GM23338 (cell line): ENCODE measurements around the gene MEF2D. TPM values are rescaled to one million over a fixed set of nuclear protein-coding genes. Genes with fewer than 3 reads are reported as not detected.

Experiments used
- ATAC-seq: fragments of 200-7000 bp; cut with Tn5 transposase; 3 replicates; pipeline ENCODE4 v1.9.1; 2020
- DNase-seq: peaks from one replicate; pipeline ENCODE4 v3.0.0-alpha.2; 2015; ENCODE audit warnings: low spot score
- H2AFZ ChIP-seq: fragments of 200-600 bp; sonication (generic); 2 replicates; pipeline ENCODE4 v1.8.0; 2016; ENCODE audit warnings: antibody characterized with exemption, mild to moderate bottlenecking, moderate library complexity
- H3F3A ChIP-seq: fragments of 200-600 bp; sonication (generic); replicated peaks from 2 replicates; pipeline ENCODE4 v1.8.0; 2017; ENCODE audit warnings: antibody characterized with exemption, mixed run types, low read depth
- H3K27ac ChIP-seq: fragments of 200-600 bp; sonication (generic); 2 replicates; pipeline ENCODE4 v1.6.1; 2016; ENCODE audit warnings: low read depth
- H3K27me3 ChIP-seq: fragments of 200-600 bp; sonication (generic); 2 replicates; pipeline ENCODE4 v1.8.0; 2016; ENCODE audit warnings: mild to moderate bottlenecking, mixed run types, moderate library complexity; ENCODE audit not compliant: insufficient read depth
- H3K36me3 ChIP-seq: fragments of 200-600 bp; sonication (generic); 2 replicates; pipeline ENCODE4 v1.8.0; 2016; ENCODE audit warnings: mild to moderate bottlenecking; ENCODE audit not compliant: insufficient read depth
- H3K4me1 ChIP-seq: fragments of 200-600 bp; sonication (generic); 2 replicates; pipeline ENCODE4 v1.8.0; 2016; ENCODE audit warnings: mild to moderate bottlenecking, moderate library complexity; ENCODE audit not compliant: insufficient read depth
- H3K4me2 ChIP-seq: fragments of 200-600 bp; sonication (generic); 2 replicates; pipeline ENCODE4 v1.7.1; 2017; ENCODE audit warnings: mixed run types
- H3K4me3 ChIP-seq: fragments of 200-600 bp; sonication (generic); 2 replicates; pipeline ENCODE4 v1.6.1; 2016; ENCODE audit warnings: mixed run types
- H3K79me2 ChIP-seq: fragments of 200-600 bp; sonication (generic); replicated peaks from 2 replicates; pipeline ENCODE4 v1.8.0; 2017; ENCODE audit warnings: mild to moderate bottlenecking; ENCODE audit not compliant: insufficient read depth
- H3K9me2 ChIP-seq: fragments of 200-600 bp; sonication (generic); 2 replicates; pipeline ENCODE4 v1.8.0; 2017; ENCODE audit not compliant: insufficient read depth
- H4K20me1 ChIP-seq: fragments of 200-600 bp; sonication (generic); replicated peaks from 2 replicates; pipeline ENCODE4 v1.8.0; 2017; ENCODE audit warnings: mild to moderate bottlenecking; ENCODE audit not compliant: insufficient read depth
- H3K27ac Mint-ChIP-seq: 2 replicates; pipeline ENCODE4 v1.8.0; 2020; ENCODE audit warnings: inconsistent platforms, mild to moderate bottlenecking, moderate library complexity, mixed read lengths
- H3K27me3 Mint-ChIP-seq: 3 replicates; pipeline ENCODE4 v1.8.0; 2022; ENCODE audit warnings: low read depth, mild to moderate bottlenecking, moderate library complexity, mixed read lengths, inconsistent platforms; ENCODE audit not compliant: insufficient read depth, poor library complexity
- H3K36me3 Mint-ChIP-seq: 3 replicates; pipeline ENCODE4 v1.8.0; 2021; ENCODE audit warnings: low read depth, mild to moderate bottlenecking, inconsistent platforms, moderate library complexity, mixed read lengths
- H3K4me1 Mint-ChIP-seq: 3 replicates; pipeline ENCODE4 v1.8.0; 2020; ENCODE audit warnings: mild to moderate bottlenecking, inconsistent platforms, mixed read lengths
- H3K4me3 Mint-ChIP-seq: 3 replicates; pipeline ENCODE4 v1.8.0; 2021; ENCODE audit warnings: moderate library complexity, mild to moderate bottlenecking, inconsistent platforms, mixed read lengths
- H3K9me3 Mint-ChIP-seq: 3 replicates; pipeline ENCODE4 v1.8.0; 2020; ENCODE audit warnings: moderate library complexity, mild to moderate bottlenecking, inconsistent platforms, mixed read lengths
- CREB1 ChIP-seq: fragments of 250-450 bp; sonication (Bioruptor Pico); IDR thresholded peaks from 2 replicates; pipeline ENCODE4 v1.5.0; 2020; ENCODE audit warnings: low read depth, mild to moderate bottlenecking, moderate library complexity
- CTCF ChIP-seq, 2 experiments: fragments of 200-600 bp in 1 of 2; sonication (generic) in 1 of 2; conservative IDR thresholded peaks; 2 replicates each; pipeline versions ENCODE4 v1.5.1 to v1.6.1; 2016 to 2017; ENCODE audit warnings: antibody characterized with exemption in 2 of 2, low read depth in 2 of 2, mild to moderate bottlenecking in 2 of 2, moderate library complexity in 1 of 2
- ETS1 ChIP-seq: IDR thresholded peaks from 2 replicates; pipeline ENCODE4 v1.6.1; 2016; ENCODE audit warnings: antibody characterized with exemption
- EZH2 ChIP-seq: fragments of 200-600 bp; sonication (generic); IDR thresholded peaks from one replicate; pipeline ENCODE4 v1.8.0; 2017; ENCODE audit warnings: antibody characterized with exemption, mild to moderate bottlenecking, low read depth; ENCODE audit not compliant: unreplicated experiment
- JUNB ChIP-seq: IDR thresholded peaks from one replicate; pipeline ENCODE4 v1.6.1; 2016; ENCODE audit warnings: antibody characterized with exemption; ENCODE audit not compliant: unreplicated experiment
- NANOG ChIP-seq: IDR thresholded peaks from 2 replicates; pipeline ENCODE4 v1.6.1; 2016; ENCODE audit warnings: antibody characterized with exemption, borderline replicate concordance
- REST ChIP-seq: IDR thresholded peaks from one replicate; pipeline ENCODE4 v1.6.1; 2018; ENCODE audit warnings: antibody characterized with exemption; ENCODE audit not compliant: unreplicated experiment
- STAT1 ChIP-seq: IDR thresholded peaks from one replicate; pipeline ENCODE4 v1.6.1; 2016; ENCODE audit warnings: antibody characterized with exemption; ENCODE audit not compliant: unreplicated experiment
- ZNF462 ChIP-seq: fragments of 250-450 bp; sonication (Bioruptor Pico); IDR thresholded peaks from 2 replicates; pipeline ENCODE4 v1.5.0; 2020; ENCODE audit warnings: mild to moderate bottlenecking, moderate library complexity
- polyA plus RNA-seq: library from polyadenylated mRNA; unstranded; fragments of >200 nt; fragmentation: Nextera tagmentation; extraction: Ambion mirVana; gene quantifications from 2 replicates; pipeline ENCODE4 v1.2.1, GENCODE V29; 2016
- total RNA-seq: library from RNA; depleted of rRNA; stranded (reverse); fragments of >200 nt; shearing (Covaris generic); gene quantifications from 2 replicates; pipeline ENCODE4 v1.2.3, GENCODE V29; 2014

The MEF2D gene
- total and polyA plus RNA-seq, 2 experiments from 2014 or later = 10.6 to 15.5 TPM

GRCh38 chr1:156497078-156497742, 3.4 kb downstream of the MEF2D start:
- H3K79me2 ChIP-seq = peaks cover 64% of the 10 kb centered on the region
- no peaks in the 10 kb centered on the region for H3K27me3 ChIP-seq
- TF ChIP-seq EZH2 = no peak
- no peak for TF ChIP-seq CTCF (conservative IDR thresholded peaks at IDR 0.05; ENCODE audit: low read depth in 2 of 2)
- no peak for TF ChIP-seq ZNF462 (CRISPR knock-in tag)
- TF ChIP-seq JUNB = no peak
- TF ChIP-seq CREB1 = no peak
- TF ChIP-seq REST = no peak
- TF ChIP-seq STAT1 = no peak
- TF ChIP-seq ETS1 = no peak
- TF ChIP-seq NANOG = no peak
- H3K36me3 ChIP-seq = no peaks in the 10 kb centered on the region
- H3F3A ChIP-seq = peaks cover 9% of the 10 kb centered on the region
- no peak overlapping the region for H3K27ac ChIP-seq
- peaks cover 11% of the 10 kb centered on the region for H4K20me1 ChIP-seq
- H3K4me3 ChIP-seq = no peak overlapping the region
- H3K4me2 ChIP-seq = peak overlapping the region; percentile 94; the same call in 1 of the 2 replicates
- ATAC-seq = no peak
- H3K4me1 Mint-ChIP-seq = peaks cover 71% of the 10 kb centered on the region
- peak overlapping the region; percentile 18; the same call in 1 of the 2 replicates for H3K27ac Mint-ChIP-seq
- H3K4me3 Mint-ChIP-seq = peak overlapping the region; percentile 91; the same call in 2 of the 3 replicates
- peaks cover 60% of the 10 kb centered on the region for H3K4me1 ChIP-seq
- DNase-seq = no peak
- H2AFZ ChIP-seq = no peak overlapping the region
- no peaks in the 10 kb centered on the region for H3K9me3 Mint-ChIP-seq
- H3K9me2 ChIP-seq = no peaks in the 10 kb centered on the region
- H3K27me3 Mint-ChIP-seq = peaks cover 12% of the 10 kb centered on the region
- peaks cover 6% of the 10 kb centered on the region; the same call in 2 of the 3 replicates for H3K36me3 Mint-ChIP-seq
